HEK293 (cell line): Measurements from ENCODE around the gene TIMM10.
A peak's percentile ranks its signal among the peaks of the same experiment; 100 is the strongest.

Experiments
- CTCF ChIP-seq: fragments of 450-650 bp; formaldehyde crosslinking; IDR thresholded peaks from 2 replicates; pipeline ENCODE4 v1.5.1; 2016; ENCODE audit warnings: missing biosample characterization, missing genetic modification characterization
- REPIN1 ChIP-seq: fragments of 450-650 bp; formaldehyde crosslinking; IDR thresholded peaks from 2 replicates; pipeline ENCODE4 v1.5.1; 2017; ENCODE audit warnings: missing biosample characterization, missing genetic modification characterization, low read depth
- TCF7L2 ChIP-seq: IDR thresholded peaks from 2 replicates; pipeline ENCODE4 v1.6.1; 2011; ENCODE audit warnings: low read depth, mild to moderate bottlenecking, inconsistent platforms, low read length, moderate library complexity, borderline replicate concordance
- ZBTB1 ChIP-seq: fragments of 450-650 bp; formaldehyde crosslinking; IDR thresholded peaks from 2 replicates; pipeline ENCODE4 v1.5.1; 2016; ENCODE audit warnings: missing biosample characterization, missing genetic modification characterization
- ZEB2 ChIP-seq: fragments of 450-650 bp; formaldehyde crosslinking; IDR thresholded peaks from 2 replicates; pipeline ENCODE4 v1.5.1; 2016; ENCODE audit warnings: missing biosample characterization, missing genetic modification characterization
- ZNF274 ChIP-seq, 2 experiments: fragments of 200-500 bp in 1 of 2; fragments of 450-650 bp in 1 of 2; sonication (Bioruptor generic) in 1 of 2; formaldehyde crosslinking in 1 of 2; IDR thresholded peaks; 2 replicates each; pipeline versions ENCODE4 v1.5.1 to v1.6.1; 2014 to 2016; ENCODE audit warnings: borderline replicate concordance in 1 of 2, inconsistent platforms in 1 of 2, low read length in 1 of 2, missing biosample characterization in 1 of 2, missing genetic modification characterization in 1 of 2
- TF ChIP-seq, protein P1 (sequence below): fragments of 450-650 bp; formaldehyde crosslinking; IDR thresholded peaks from 2 replicates; pipeline ENCODE4 v1.5.1; 2016; ENCODE audit warnings: missing biosample characterization, missing genetic modification characterization, low read depth
- TF ChIP-seq, protein P2 (sequence below): fragments of 450-650 bp; IDR thresholded peaks from 2 replicates; pipeline ENCODE4 v1.5.1; 2018; ENCODE audit warnings: missing biosample characterization, missing genetic modification characterization

GRCh38 chr11:57491371-57492061 is 39.0 kb downstream of the TIMM10 start:
- TF ChIP-seq CTCF (tag by site-specific recombination) (peak; percentile 39; the same call in 1 of the 2 replicates), REPIN1 (tag by site-specific recombination) (no peak), ZEB2 (tag by site-specific recombination) (no peak), ZNF274 (IDR thresholded peaks at IDR 0.05; ENCODE audit: low read length) (no peak), ZNF274 (tag by site-specific recombination; IDR thresholded peaks at IDR 0.05; ENCODE audit: borderline replicate concordance) (no peak), TCF7L2 (no peak), ZBTB1 (no peak)
- TF ChIP-seq, protein P1, sequence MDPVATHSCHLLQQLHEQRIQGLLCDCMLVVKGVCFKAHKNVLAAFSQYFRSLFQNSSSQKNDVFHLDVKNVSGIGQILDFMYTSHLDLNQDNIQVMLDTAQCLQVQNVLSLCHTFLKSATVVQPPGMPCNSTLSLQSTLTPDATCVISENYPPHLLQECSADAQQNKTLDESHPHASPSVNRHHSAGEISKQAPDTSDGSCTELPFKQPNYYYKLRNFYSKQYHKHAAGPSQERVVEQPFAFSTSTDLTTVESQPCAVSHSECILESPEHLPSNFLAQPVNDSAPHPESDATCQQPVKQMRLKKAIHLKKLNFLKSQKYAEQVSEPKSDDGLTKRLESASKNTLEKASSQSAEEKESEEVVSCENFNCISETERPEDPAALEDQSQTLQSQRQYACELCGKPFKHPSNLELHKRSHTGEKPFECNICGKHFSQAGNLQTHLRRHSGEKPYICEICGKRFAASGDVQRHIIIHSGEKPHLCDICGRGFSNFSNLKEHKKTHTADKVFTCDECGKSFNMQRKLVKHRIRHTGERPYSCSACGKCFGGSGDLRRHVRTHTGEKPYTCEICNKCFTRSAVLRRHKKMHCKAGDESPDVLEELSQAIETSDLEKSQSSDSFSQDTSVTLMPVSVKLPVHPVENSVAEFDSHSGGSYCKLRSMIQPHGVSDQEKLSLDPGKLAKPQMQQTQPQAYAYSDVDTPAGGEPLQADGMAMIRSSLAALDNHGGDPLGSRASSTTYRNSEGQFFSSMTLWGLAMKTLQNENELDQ (tag by site-specific recombination), result no peak
- TF ChIP-seq, protein P2, sequence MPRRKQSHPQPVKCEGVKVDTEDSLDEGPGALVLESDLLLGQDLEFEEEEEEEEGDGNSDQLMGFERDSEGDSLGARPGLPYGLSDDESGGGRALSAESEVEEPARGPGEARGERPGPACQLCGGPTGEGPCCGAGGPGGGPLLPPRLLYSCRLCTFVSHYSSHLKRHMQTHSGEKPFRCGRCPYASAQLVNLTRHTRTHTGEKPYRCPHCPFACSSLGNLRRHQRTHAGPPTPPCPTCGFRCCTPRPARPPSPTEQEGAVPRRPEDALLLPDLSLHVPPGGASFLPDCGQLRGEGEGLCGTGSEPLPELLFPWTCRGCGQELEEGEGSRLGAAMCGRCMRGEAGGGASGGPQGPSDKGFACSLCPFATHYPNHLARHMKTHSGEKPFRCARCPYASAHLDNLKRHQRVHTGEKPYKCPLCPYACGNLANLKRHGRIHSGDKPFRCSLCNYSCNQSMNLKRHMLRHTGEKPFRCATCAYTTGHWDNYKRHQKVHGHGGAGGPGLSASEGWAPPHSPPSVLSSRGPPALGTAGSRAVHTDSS, result no peak
